ENCODE results near the gene CTAG1B.
"Not testable (repeated sequence)": the region's sequence is repeated elsewhere in the genome, so short reads cannot be mapped to it uniquely, and the experiment has no call there.

DNA sequence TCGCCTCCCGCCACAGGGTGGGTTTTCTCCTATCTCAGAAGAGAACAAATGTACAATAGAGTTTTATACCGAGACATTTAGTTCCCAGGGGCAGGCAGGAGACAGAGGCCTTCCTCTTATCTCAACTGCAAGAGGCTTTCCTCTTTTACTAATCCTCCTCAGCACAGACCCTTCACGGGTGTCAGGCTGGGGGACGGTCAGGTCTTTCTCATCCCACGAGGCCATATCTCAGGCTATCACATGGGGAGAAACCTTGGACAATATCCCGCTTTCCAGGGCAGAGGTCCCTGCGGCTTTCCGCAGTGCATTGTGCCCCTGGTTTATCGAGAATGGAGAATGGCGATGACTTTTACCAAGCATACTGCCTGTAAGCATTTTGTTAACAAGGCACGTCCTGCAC lies 10.3 kb downstream of the CTAG1B start:
- not testable (repeated sequence) for TF ChIP-seq POLR2AphosphoS5, POLR2A, TAF1, POU2F2 (IDR thresholded peaks at IDR 0.05; ENCODE audit: low read depth, low read length)

All from GM12891 (cell line).